ENCODE results near the gene PATZ1.

- TF ChIP-seq POLR2A (IDR thresholded peaks at IDR 0.05; ENCODE audit: control extremely low read depth in 1 of 2, low read depth in 2 of 2, low read length in 2 of 2) (peak; percentile 64 to 87), SAP30 (IDR thresholded peaks at IDR 0.05; ENCODE audit: insufficient read depth, insufficient replicate concordance, low read length) (no peak), POLR2AphosphoS5 (IDR thresholded peaks at IDR 0.05; ENCODE audit: low read depth, low read length) (no peak; the same call in 1 of the 2 replicates), EZH2 (IDR thresholded peaks at IDR 0.05; ENCODE audit: low read depth, low read length, severe bottlenecking) (no peak), CTCF (IDR thresholded peaks at IDR 0.05; ENCODE audit: control extremely low read depth in 1 of 3, insufficient read depth in 1 of 3, low read depth in 1 of 3, low read length in 3 of 3) (no peak), USF2 (IDR thresholded peaks at IDR 0.05; ENCODE audit: low read length) (no peak), EGR1 (IDR thresholded peaks at IDR 0.05; ENCODE audit: borderline replicate concordance, low read depth, low read length) (no peak), JUND (IDR thresholded peaks at IDR 0.05; ENCODE audit: low read length) (no peak), ATF2 (IDR thresholded peaks at IDR 0.05; ENCODE audit: low read length) (no peak; the same call in 1 of the 2 replicates)
Measured at GRCh38 chr22:31347251-31348008, 1.3 kb upstream of the PATZ1 start.
